Stimulated activated CD8-positive, alpha-beta memory T cell treated with anti-CD3 and anti-CD28 coated beads, Interleukin-7, amount 100 ng/mL, for 24 hours (primary cell): Measurements from ENCODE around the gene DEFB110.

Experiments
- DNase-seq: peaks from one replicate; pipeline ENCODE4 v3.0.0-alpha.2; 2020; ENCODE audit warnings: low read depth

Gene DEFB110

DNA sequence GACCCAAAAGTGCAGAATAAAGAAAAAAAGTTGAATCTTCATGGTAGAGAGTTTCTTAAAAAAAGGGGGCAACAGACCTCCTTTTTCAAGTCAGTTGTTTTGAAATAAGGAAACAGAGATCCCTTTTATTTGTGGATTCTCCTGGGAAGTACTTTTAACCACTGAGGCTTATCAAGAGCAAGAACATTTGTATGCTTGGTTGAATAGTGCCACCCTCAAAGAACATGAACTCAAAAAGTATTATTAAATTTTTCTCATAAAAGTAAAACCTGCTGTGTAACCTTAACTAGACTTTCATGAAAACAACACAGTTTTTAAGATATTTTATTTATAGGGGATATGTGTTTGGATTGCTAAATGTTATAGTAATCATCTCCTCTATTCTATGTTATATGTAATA is at the start of gene DEFB110:
Gene DEFB110, minus strand, starts transcription at position 101 of the 400 bp plus-strand sequence. Its CDS starts 59 bp downstream, at position 42.
- DNase-seq, result no peak

DNA sequence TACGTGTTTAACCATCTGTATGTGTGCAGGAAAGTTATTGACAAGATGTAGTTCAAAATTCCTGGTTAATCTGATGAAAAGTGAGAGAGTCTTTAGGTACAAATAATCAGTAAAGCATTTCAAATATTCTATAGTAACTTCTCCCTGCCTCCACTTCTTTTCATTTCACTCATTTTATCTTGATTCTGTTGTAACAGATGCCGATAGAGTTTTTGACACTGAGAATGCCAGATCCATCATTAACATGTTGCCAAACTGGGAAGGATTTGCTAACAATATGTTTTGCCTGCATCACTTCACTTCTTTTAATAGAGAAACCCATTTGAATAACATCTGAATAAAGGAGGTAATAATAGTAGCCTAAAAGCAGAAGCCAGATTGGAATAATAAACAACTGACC is 48.3 kb upstream of the DEFB110 start:
- DNase-seq, result no peak

GRCh38 chr6:50062051-50062450 is 40.3 kb upstream of the DEFB110 start:
- no peak for DNase-seq

- DNase-seq, result no peak
Observed at GRCh38 chr6:50056242-50056641, 34.4 kb upstream of the DEFB110 start.

GRCh38 chr6:50049829-50050228 is 28.0 kb upstream of the DEFB110 start, which contains the start of gene DEFB112:
DEFB112 (minus strand) TSS chr6:50049929; CDS start chr6:50049869, 60 bp downstream.
- DNase-seq, result no peak

DNA sequence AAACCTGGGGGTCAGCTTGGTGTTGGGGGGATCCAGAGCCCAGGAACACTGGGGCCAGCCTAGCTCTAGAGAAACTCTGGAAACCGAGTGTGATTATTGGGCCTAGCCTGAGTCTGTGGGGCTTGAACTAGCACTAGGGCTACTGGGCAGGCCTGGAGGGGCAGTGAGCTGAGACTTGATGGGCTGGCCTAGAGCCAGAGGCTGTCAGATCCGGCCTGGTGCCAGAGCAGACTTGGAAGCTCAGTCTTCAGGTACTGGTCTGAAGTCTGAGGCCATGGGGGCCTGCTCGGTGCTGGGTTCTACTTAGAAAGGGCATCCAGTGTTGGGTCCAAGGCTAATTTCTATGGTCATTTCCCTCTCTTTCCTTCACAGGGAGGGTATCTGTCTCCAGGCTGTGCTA is 25.2 kb upstream of the DEFB110 start:
- DNase-seq, result no peak

- DNase-seq, result no peak
Observed at GRCh38 chr6:50030777-50031562, 9.2 kb upstream of the DEFB110 start.

GRCh38 chr6:50030350-50030749 is 8.6 kb upstream of the DEFB110 start:
- no peak for DNase-seq

DNA sequence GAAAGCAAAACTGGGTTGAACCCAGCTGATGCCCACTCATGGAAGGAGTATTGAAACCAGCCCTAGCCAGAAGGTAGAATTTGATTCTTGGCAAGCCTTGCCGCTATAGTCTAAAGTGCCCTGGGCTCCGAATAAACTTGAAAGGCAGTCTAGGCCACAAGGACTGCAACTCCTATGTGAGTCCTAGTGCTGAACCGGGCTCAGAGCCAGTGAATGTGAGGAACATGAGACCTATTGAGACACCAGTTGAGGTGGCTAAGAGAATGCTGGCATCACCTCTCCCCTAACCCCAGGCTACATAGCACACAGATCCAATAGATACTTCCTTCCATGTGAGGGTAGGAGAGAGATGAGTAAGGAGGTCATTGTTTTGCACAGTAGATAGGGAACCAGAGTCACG is 3.5 kb upstream of the DEFB110 start:
- DNase-seq, result no peak

GRCh38 chr6:50007819-50008218 is 14.0 kb downstream of the DEFB110 start:
- DNase-seq, result no peak

GRCh38 chr6:50003139-50003538 is 18.7 kb downstream of the DEFB110 start:
- DNase-seq, result no peak

- DNase-seq, result no peak
Observed at GRCh38 chr6:49995278-49995677, 26.5 kb downstream of the DEFB110 start.

- no peak for DNase-seq
Observed at GRCh38 chr6:49988900-49989299, 32.9 kb downstream of the DEFB110 start.

DNA sequence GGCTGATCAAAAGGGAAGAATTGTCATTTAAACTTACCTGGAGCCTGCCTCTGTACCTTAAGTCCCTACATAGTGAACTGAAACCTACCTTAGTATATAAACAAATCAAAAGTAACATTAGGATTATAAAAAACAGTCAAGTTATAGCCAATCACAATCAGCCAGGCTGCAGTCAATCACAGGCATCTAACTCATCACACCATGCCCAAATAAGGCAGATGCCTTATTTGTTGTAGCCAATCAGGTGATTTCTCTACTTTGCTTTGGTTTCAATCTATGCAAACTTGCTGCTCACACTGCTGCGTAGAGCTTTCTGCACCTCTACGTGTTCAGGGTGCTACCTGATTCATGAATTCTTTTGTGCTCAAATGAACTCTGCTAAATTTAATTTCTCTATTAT is 34.0 kb downstream of the DEFB110 start:
- DNase-seq, result no peak

DNA sequence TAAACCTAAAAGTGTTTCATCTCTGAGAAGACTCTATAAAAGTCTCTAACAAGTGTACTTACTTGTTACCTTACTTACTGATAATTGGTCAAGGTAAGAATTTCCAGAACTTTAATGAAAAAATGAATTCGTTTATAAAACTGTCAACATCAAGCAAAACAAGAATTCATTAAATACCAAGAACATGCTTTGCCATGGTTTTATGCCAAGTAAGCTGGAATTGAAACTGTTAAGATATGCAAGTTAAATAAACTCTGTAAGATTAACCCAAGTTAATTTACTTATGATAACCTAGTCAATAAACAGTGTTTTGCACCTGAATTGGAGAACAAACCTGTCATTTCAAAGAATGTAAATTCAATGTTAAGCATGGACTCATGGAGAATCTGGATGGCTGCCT is 35.2 kb downstream of the DEFB110 start:
- no peak for DNase-seq

GRCh38 chr6:49982046-49982445 is 39.7 kb downstream of the DEFB110 start:
- no peak for DNase-seq

DNA sequence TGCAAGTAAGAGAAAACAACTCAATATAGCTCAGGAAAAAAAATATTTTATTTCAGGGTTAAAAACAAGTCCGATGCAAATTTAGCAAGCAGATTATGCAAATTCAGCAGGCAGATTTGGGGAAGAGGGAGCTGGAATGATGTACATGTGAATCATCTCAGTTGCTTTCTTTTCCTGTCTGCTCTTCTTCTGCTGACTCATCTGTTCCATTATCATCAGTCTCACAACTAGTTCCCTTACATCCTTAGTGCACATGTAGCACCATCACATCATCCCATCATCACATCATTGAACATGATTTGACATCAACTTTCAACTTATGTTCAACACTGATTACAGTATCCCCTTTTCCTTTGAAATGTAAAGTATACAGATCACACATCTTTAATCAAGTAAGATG is 40.9 kb downstream of the DEFB110 start:
- DNase-seq, result no peak

DNA sequence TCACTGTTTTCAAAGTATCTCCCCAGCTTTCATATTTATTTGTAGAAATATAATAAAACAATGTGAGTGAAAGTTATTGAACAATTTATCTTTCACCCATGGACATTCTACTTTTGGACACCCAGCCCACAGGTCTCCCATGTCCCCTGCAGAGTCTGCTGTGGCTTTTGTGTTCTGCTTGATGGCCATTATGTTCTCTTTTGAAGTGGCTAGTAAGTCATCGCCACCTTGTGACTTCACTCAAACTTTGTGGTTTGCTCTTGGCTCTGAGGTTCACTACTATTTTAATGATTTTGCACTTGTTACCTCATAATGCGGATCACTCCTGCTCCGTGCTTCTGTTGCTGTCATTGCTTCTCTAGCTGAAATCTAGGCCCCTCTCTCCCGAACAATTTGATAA is 42.2 kb downstream of the DEFB110 start:
- DNase-seq, result no peak

DNA sequence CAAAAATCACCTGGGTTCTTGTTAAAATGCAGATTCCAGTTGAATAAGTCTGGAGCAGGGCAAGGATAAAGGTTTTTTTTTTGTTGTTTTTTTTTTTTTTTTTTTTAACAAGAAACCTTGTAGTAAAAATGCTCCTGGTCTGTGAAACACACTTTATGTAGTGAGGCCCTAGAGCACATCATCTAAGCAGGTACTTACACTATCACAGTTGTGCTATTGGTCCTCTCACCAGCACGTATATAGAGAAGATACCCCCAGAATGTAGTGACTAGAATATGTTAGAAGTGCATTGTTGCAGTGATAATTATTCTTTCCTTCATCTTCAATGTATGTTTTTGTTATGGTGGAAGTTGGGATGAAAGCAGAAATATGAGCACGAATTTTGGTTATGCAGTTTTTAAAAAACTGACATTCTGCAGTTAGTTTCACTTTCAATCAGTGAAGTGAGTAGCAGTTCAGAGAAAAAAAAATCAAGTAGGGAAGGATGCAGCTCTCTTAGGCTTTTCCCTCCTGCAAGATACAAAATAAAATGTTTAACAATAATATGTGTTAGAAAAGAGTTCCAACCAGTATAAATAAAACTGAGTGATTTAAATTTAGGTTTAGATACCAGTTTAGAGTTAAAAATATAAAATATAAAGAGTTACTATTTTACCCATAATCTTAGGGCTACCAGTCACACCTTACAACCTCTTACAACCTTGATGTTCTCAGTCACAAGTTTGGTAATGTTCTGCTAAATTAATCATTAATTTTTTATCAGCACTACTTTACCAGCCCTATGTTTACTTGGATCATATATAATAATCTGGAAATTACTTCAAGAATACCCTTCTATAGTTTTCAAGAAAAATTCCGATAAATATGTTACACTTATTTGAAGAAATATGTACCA is 43.2 kb downstream of the DEFB110 start:
- DNase-seq, result no peak

DNA sequence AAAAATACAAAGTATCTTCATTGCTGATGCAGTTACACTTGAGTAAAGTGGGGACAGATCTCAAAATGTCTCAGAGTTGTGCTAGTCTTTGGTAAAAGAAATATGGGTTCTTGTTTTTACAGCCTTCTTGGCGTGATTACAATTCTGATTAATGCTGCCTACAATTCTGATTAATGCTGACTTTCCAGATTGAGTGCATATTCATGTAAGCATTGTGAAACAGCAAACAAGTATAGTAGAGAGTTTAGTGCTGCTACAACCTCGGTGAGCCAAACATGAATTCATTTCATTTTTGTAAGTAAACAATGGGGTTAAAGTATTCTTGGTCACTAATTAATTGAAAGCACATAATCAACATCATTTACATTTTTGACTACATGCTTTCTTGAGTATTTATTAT is 52.2 kb downstream of the DEFB110 start, which contains the start of gene DEFB113:
Gene DEFB113, minus strand, starts transcription at position 21 of the 400 bp plus-strand sequence. Its CDS starts 0 bp downstream, at position 21.
- DNase-seq, result no peak
